IPS-18c (cell line): ENCODE measurements around the gene C2.
"Not testable (repeated sequence)": the region's sequence is repeated elsewhere in the genome, so short reads cannot be mapped to it uniquely, and the experiment has no call there.

Source experiments
- H3K4me3 ChIP-seq: 2 replicates; pipeline ENCODE4 v1.7.0; 2013; ENCODE audit warnings: low read depth, mild to moderate bottlenecking, low read length, moderate library complexity; ENCODE audit not compliant: insufficient read depth
- H3K9me3 ChIP-seq: one replicate; pipeline ENCODE4 v1.6.1; 2013; ENCODE audit warnings: mild to moderate bottlenecking, low read length, moderate library complexity; ENCODE audit not compliant: control insufficient read depth, insufficient read depth

C2 gene

DNA sequence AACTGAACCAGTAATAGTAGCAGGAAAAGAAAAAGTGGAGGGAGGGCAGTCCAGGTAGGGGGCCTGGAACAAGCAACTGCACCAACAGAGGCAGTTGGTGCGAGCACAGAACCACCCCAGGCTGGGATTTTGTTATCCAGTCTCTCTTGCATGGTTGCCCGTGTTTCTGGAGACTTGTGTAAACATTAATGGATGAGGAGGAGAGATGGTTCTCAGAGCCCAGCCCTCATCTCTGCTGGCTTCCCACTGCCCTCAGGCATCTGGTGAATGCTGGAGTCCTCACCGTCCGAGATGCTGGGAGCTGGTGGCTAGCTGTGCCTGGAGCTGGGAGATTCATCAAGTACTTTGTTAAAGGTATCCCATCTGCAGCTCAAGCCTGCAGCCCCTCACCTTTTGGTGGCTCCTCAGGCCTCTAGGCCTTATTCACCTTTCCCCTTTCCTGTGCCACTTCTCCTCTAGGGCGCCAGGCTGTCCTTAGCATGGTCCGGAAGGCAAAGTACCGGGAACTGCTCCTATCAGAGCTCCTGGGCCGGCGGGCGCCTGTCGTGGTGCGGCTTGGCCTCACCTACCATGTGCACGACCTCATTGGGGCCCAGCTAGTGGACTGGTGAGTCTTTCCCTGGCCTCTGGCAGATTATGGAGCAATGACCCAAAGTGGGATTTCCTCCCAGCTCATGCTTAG, 52.8 kb downstream of the C2 start:
- not testable (repeated sequence) for H3K4me3 ChIP-seq, H3K9me3 ChIP-seq

DNA sequence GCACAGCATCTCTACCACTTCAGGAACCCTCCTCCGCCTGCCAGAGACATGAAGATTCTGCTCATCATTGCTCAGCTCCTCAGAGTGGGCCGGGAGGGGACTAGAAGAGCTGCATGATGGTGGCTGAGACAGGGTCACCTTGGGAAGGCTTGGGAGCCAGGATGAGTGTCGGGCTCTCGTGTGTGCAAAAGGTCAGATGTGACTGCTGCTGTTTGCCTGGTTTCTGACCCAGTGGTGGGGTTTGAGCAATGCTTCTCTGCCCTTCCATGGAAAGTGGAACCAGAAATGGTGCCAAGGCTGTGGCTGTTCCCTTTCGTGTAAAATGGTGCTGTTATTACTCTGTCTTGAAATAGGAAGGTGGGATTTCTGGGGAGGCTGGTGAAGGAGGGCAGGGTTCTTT, 53.5 kb downstream of the C2 start:
- not testable (repeated sequence) for H3K4me3 ChIP-seq, H3K9me3 ChIP-seq

DNA sequence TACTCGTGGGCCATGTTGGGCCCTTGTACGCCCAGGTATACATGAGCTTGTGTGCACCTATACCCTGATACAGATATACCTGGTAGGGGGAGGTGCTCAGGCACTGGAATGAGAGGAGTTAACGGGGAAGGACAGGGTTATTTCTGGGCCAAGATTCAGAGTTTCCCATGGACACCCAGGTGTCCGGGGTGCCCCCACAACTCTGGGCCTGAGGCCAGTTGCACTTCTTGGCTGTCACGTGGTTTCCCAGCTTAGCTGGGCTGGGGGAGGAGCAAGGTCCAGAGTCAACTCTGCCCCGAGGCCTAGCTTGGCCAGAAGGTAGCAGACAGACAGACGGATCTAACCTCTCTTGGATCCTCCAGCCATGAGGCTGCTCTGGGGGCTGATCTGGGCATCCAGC, 54.2 kb downstream of the C2 start, which contains the start of gene C4A:
TSS of gene C4A (plus strand) at position 314 of the 400 bp plus-strand sequence. CDS start at position 365, 51 bp downstream.
- H3K9me3 ChIP-seq, H3K4me3 ChIP-seq: not testable (repeated sequence)

DNA sequence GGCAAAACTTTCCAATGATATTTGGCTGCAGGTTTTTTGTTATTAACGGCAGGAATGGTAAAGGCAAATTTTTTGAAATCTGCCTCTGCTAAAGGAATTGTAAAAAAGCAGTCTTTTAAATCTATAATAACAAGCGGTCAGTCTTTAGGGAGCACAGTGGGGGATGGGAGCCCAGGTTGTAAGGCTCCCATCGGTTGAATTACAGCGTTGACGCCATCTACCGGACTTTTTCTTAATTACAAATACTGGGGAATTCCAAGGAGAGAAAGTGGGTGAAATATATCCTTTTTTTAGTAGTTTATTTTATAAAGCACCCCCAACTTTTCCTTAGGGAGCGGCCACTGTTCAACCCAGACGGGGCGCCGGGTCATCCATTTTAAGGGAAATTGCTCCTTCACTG, 61.8 kb downstream of the C2 start:
- H3K4me3 ChIP-seq, H3K9me3 ChIP-seq: not testable (repeated sequence)

DNA sequence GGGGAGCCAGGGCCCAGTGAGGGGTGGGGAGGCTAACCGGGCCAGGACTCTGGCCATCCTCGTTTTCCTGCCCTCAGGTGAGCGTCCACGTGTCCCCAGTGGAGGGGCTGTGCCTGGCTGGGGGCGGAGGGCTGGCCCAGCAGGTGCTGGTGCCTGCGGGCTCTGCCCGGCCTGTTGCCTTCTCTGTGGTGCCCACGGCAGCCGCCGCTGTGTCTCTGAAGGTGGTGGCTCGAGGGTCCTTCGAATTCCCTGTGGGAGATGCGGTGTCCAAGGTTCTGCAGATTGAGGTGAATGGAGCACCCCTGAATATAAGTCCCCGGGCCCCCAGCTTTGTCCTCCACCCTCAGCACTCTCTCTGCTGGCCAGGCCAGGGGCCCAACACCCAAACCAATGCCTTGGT, 66.9 kb downstream of the C2 start:
- H3K9me3 ChIP-seq, H3K4me3 ChIP-seq: not testable (repeated sequence)
